Gastroesophageal sphincter (tissue), 3 donors: Measurements from ENCODE around the gene KCNK7.

Experiments used
- EP300 ChIP-seq: sonication (generic); formaldehyde crosslinking; IDR thresholded peaks from one replicate; pipeline ENCODE4 v1.6.1; 2017; ENCODE audit warnings: antibody characterized with exemption, mild to moderate bottlenecking
- POLR2A ChIP-seq, 2 donors: fragments of 450-650 bp; IDR thresholded peaks; one replicate each; pipeline ENCODE4 v1.6.1; 2017; ENCODE audit warnings: antibody characterized with exemption in 2 of 2, mild to moderate bottlenecking in 2 of 2, moderate library complexity in 1 of 2
- TF ChIP-seq, protein P1 (sequence below), 4 experiments: fragments of 200-600 bp in 2 of 4; fragments of 450-650 bp in 2 of 4; sonication (generic) in 1 of 4; IDR thresholded peaks; one replicate each; pipeline ENCODE4 v1.5.1; 2017 to 2019; ENCODE audit warnings: antibody characterized with exemption in 4 of 4, mild to moderate bottlenecking in 2 of 4, moderate library complexity in 2 of 4

DNA sequence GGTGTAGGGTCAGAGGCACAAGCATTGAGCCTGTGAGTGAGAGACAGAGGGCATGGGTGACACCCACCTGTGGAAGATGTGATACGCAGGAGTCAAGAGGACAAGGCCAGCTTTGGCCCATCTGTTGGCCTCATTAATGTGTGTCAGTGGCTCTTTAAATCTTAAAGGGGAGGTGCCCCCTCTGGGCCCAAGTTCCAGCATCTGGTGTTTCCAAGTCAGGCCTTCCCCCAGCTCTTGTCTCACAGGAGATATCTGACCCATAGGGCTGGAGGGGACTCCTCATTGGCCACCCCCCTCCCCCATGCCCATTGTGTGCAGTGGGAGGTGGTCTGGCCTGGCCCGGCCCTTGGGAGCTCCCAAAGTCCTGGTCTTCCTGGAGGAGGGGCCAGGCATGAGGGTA lies 8.9 kb downstream of the KCNK7 start:
- TF ChIP-seq EP300 (no peak), POLR2A (IDR thresholded peaks at IDR 0.05) (no peak)
- TF ChIP-seq, protein P1, sequence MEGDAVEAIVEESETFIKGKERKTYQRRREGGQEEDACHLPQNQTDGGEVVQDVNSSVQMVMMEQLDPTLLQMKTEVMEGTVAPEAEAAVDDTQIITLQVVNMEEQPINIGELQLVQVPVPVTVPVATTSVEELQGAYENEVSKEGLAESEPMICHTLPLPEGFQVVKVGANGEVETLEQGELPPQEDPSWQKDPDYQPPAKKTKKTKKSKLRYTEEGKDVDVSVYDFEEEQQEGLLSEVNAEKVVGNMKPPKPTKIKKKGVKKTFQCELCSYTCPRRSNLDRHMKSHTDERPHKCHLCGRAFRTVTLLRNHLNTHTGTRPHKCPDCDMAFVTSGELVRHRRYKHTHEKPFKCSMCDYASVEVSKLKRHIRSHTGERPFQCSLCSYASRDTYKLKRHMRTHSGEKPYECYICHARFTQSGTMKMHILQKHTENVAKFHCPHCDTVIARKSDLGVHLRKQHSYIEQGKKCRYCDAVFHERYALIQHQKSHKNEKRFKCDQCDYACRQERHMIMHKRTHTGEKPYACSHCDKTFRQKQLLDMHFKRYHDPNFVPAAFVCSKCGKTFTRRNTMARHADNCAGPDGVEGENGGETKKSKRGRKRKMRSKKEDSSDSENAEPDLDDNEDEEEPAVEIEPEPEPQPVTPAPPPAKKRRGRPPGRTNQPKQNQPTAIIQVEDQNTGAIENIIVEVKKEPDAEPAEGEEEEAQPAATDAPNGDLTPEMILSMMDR (IDR thresholded peaks at IDR 0.05) = no peak
